GM12864 (cell line): ENCODE data around the gene SLC30A1.

ENCODE experiments used
- DNase-seq: peaks from one replicate; pipeline ENCODE4 v3.0.0-alpha.2; 2011; ENCODE audit warnings: low read depth
- H3K4me3 ChIP-seq: 2 replicates; pipeline ENCODE4 v1.5.1; 2011; ENCODE audit warnings: mild to moderate bottlenecking, low read depth, low read length, control low read depth
- TF ChIP-seq, protein P1 (sequence below): IDR thresholded peaks from 2 replicates; pipeline ENCODE4 v1.5.1; 2011; ENCODE audit warnings: low read depth, mild to moderate bottlenecking, moderate library complexity, low read length, control low read depth, inconsistent platforms; ENCODE audit errors: missing control alignments

Gene SLC30A1

DNA sequence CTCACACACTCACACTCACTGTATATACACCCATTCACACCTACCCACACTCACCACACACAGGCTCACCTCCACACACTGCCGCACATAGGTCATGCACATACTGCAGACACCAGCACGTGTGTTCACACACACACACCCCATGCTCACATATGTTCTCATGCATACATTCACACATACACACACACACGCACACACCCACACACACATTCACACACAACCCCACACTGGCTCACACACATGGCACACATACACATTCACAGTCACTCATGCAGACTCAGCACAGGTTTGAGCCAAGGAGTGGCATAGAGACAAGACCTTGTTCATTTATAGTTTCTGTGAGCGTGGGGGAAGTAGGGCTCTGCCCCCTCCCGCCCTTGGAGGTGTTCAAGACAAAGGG, 41.1 kb upstream of the SLC30A1 start:
- TF ChIP-seq, protein P1, sequence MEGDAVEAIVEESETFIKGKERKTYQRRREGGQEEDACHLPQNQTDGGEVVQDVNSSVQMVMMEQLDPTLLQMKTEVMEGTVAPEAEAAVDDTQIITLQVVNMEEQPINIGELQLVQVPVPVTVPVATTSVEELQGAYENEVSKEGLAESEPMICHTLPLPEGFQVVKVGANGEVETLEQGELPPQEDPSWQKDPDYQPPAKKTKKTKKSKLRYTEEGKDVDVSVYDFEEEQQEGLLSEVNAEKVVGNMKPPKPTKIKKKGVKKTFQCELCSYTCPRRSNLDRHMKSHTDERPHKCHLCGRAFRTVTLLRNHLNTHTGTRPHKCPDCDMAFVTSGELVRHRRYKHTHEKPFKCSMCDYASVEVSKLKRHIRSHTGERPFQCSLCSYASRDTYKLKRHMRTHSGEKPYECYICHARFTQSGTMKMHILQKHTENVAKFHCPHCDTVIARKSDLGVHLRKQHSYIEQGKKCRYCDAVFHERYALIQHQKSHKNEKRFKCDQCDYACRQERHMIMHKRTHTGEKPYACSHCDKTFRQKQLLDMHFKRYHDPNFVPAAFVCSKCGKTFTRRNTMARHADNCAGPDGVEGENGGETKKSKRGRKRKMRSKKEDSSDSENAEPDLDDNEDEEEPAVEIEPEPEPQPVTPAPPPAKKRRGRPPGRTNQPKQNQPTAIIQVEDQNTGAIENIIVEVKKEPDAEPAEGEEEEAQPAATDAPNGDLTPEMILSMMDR: no peak
- H3K4me3 ChIP-seq: no peak overlapping the region

DNA sequence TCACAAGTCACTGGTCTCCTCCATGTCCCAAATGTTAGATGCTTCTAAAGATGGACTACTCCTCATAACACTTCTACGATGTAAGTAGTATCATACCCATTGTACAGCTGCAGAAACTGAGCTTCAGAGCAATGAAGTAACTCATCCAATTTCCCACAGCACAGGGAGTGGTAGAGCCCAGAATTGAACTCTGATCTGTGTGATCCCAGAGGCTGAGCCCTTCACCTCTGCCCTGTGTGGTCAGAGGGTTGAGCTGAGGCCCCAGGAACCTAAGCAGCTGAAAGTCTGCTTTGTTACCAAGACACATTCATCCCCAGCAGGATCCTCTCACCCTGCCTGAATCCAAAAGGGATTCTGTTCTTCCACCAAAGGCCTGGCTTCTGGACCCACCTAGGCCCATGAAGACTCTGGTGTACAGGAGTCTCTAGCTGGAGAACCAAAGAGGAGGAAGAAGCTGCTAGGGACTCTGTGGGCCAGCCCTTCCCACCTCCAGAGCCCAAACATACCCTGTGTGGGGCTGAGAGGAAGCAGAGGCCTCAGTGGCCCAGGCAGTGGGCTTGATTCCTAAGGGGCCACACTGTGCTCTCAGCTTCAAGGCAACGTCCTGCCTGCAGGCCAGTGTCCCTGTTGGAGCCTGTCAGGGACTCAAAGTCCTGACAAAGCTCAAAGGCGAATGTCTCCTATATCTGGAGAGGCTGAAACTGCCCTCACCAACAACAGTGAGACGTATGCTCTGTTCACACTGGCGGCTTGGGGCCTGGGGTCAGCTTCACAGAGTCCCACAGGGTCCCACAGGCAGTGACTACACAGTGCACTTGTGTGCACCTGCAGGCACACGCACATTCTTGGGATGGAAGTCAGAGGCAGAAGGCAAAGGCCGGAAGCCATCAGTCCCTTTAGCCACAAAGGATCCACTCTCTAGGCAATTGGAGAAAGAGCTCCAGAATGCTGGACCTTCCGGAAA, 40.4 kb upstream of the SLC30A1 start:
- TF ChIP-seq, protein P1: no peak
- no peak overlapping the region for H3K4me3 ChIP-seq
- DNase-seq: no peak

More for the DNA sequence above, 41.1 kb upstream of the SLC30A1 start:
- DNase-seq: no peak

DNA sequence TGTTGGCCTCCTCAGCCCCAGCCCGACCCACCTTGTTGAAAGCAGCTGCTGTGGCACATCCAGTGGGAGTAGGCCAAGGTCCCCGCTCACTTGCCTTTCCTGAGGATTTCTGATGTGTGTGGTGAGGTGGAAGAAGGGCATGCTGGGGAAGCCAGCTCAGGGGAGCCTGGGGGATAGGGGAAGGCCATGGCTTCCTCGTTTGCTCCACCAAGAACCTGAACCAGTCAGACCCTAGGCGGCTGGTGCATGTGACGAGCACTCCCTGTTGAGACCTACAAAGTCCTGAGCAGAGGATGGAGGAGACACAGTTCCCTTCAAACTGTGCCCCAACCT, 38.0 kb upstream of the SLC30A1 start:
- no peak overlapping the region for H3K4me3 ChIP-seq

DNA sequence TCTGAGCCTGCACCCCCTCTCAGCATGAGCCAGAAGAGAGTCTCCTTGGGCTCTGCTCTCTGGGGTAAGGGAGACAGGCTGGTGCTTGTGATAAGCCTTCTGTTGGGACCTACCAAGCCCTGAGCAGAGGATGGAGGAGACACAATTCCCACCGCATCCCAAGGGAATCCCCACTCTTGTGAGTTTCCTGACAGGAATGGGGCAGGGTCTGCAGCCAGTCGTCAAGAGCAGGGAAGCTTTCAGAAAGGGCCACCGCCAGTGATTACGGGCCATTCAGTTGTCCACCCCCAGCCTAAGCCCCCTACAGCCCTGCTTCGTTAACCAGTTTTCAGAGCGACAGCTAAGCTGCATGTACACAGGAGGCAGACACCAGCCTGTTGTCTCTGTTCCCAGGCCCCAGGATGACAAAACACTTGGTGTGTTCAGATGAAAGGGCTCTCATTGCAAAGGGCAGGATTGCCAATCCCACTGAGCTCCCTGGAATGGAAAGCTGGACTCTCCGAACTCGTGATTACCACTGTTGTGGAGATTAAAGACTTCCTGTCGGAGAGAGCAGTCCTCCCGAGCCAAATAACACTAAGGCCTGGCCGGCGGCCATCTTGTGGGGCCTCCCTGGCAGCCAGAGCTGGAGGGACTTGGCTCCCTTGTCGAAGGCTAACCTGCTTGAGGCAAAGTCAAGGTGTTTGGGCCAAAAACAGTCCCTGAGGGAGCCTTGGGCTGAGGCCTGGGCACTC, 37.4 kb upstream of the SLC30A1 start:
- H3K4me3 ChIP-seq: no peak overlapping the region
- no peak for DNase-seq
- TF ChIP-seq, protein P1: no peak

More for the DNA sequence above, 38.0 kb upstream of the SLC30A1 start:
- TF ChIP-seq, protein P1: no peak
- DNase-seq: no peak

DNA sequence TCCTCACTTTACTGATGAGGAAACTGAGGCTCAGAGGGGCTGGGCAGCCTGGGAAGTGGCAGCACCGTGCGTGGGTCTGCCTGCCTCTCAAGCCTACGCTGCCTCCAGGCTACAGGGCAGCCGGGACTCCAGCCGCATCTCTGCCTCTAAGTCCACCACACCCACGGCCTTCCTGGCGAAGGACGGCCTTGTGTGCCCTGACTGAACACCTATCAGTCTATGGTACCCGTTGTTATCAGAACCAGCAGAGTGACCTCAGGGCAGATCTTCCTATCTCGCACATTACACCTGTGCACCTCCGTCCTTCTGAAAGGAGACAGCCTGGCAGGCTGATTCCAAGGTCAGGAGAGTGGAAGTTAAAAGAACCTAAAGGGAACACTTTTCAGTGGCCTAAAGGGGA, 35.7 kb upstream of the SLC30A1 start:
- H3K4me3 ChIP-seq: no peak overlapping the region
- no peak for DNase-seq
- TF ChIP-seq, protein P1: no peak

DNA sequence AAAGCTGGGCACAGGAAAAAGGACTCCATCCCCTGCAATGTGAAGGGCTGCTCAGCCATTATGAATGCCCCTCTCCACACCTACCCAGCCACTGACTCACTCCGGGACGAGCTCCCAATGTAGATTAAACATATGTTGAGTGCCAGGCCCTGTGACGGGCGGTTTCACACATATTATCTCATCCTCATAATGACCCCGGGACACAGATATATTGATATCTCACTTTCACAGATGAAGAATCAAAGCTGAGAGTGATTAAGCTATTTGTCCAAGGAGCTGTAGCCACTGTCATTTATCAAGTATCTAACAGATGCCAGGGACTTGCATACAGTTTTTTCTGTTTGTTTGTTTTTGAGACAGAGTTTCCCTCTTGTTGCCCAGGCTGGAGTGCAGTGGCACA, 35.0 kb upstream of the SLC30A1 start:
- no peak for DNase-seq
- H3K4me3 ChIP-seq: no peak overlapping the region
- TF ChIP-seq, protein P1: no peak
